Prostate gland (tissue), 2 donors: ENCODE results near the gene LAMA2. TPM values are rescaled to one million over a fixed set of nuclear protein-coding genes. Genes with fewer than 3 reads are reported as not detected.

Source experiments
- DNase-seq: peaks from one replicate; pipeline ENCODE4 v3.0.0-alpha.2; 2019; ENCODE audit warnings: low spot score
- H3K27ac ChIP-seq, 2 donors: fragments of 200-600 bp; sonication (generic); 2 replicates each; pipeline ENCODE4 v1.5.1; 2017 to 2019
- H3K27me3 ChIP-seq: fragments of 200-600 bp; sonication (generic); replicated peaks from 2 replicates; pipeline ENCODE4 v1.5.1; 2019; ENCODE audit not compliant: insufficient read depth
- H3K36me3 ChIP-seq, 2 donors: fragments of 200-600 bp; sonication (generic); 1 replicate in 1 of 2; 2 replicates in 1 of 2; pipeline versions ENCODE4 v1.5.1 to v1.8.1; 2017 to 2019
- H3K4me1 ChIP-seq: fragments of 200-600 bp; sonication (generic); replicated peaks from 2 replicates; pipeline ENCODE4 v1.5.1; 2019
- H3K4me3 ChIP-seq, 2 donors: fragments of 200-600 bp; sonication (generic); 2 replicates each; pipeline ENCODE4 v1.5.1; 2017 to 2019
- H3K9me3 ChIP-seq: fragments of 200-600 bp; sonication (generic); 2 replicates; pipeline ENCODE4 v1.5.1; 2017
- CTCF ChIP-seq, 4 experiments: fragments of 200-600 bp in 2 of 4; fragments of 450-650 bp in 2 of 4; sonication (generic) in 2 of 4; IDR thresholded peaks; 1 replicate in 3 of 4; 2 replicates in 1 of 4; pipeline ENCODE4 v1.5.1; 2016 to 2019; ENCODE audit warnings: antibody characterized with exemption in 4 of 4, mild to moderate bottlenecking in 2 of 4, moderate library complexity in 2 of 4
- POLR2A ChIP-seq: fragments of 450-650 bp; IDR thresholded peaks from one replicate; pipeline ENCODE4 v1.6.1; 2016; ENCODE audit warnings: antibody characterized with exemption, mild to moderate bottlenecking
- POLR2AphosphoS5 ChIP-seq: sonication (generic); formaldehyde crosslinking; IDR thresholded peaks from one replicate; pipeline ENCODE4 v1.6.1; 2017; ENCODE audit warnings: antibody characterized with exemption
- WGBS: methylation state at CpG from one replicate; pipeline ENCODE4 v1.1.5; 2018; 5-methylcytosine and 5-hydroxymethylcytosine counted together
- intact Hi-C: fragments of 100-400 bp; cut with DNase I; formaldehyde crosslinking; loops from one replicate; pipeline ENCODE4 v1.14.2; 2022
- total RNA-seq, 2 donors: library from RNA; depleted of rRNA; stranded (reverse); fragments of >200 nt; gene quantifications; one replicate each; pipeline ENCODE4 v1.1.0, GENCODE V29; 2016

The LAMA2 gene
- total RNA-seq, 2 donors from 2014 or later: 10.1 to 89.1 TPM

- TF ChIP-seq POLR2A: no peak
- no peak for TF ChIP-seq CTCF (IDR thresholded peaks at IDR 0.05)
- TF ChIP-seq POLR2AphosphoS5: no peak
- H3K27ac ChIP-seq: no peak overlapping the region
- no peak for DNase-seq
- intact Hi-C loops: no loop called here
- 63% methylated on average over 2 of the region's 2 CpGs for WGBS
- no peaks in the 10 kb centered on the region for H3K4me1 ChIP-seq
- no peak overlapping the region for H3K4me3 ChIP-seq
- H3K27me3 ChIP-seq: no peaks in the 10 kb centered on the region
- H3K9me3 ChIP-seq: no peaks in the 10 kb centered on the region
- no peaks in the 10 kb centered on the region for H3K36me3 ChIP-seq
Observed at GRCh38 chr6:129485746-129486145, 602.8 kb downstream of the LAMA2 start.

GRCh38 chr6:129486327-129486726 lies 603.4 kb downstream of the LAMA2 start:
- no peak for DNase-seq
- H3K4me1 ChIP-seq: no peaks in the 10 kb centered on the region
- H3K4me3 ChIP-seq: no peak overlapping the region
- no peaks in the 10 kb centered on the region for H3K27me3 ChIP-seq
- 57% methylated on average over 8 of the region's 8 CpGs for WGBS
- intact Hi-C loops: no loop called here
- no peaks in the 10 kb centered on the region for H3K9me3 ChIP-seq
- no peak overlapping the region for H3K27ac ChIP-seq
- no peak for TF ChIP-seq CTCF (IDR thresholded peaks at IDR 0.05)
- no peak for TF ChIP-seq POLR2AphosphoS5
- no peak for TF ChIP-seq POLR2A
- H3K36me3 ChIP-seq: no peaks in the 10 kb centered on the region

GRCh38 chr6:129488313-129488712 lies 605.4 kb downstream of the LAMA2 start:
- no peak for TF ChIP-seq POLR2AphosphoS5
- TF ChIP-seq POLR2A: no peak
- TF ChIP-seq CTCF (IDR thresholded peaks at IDR 0.05): no peak
- Histone ChIP-seq H3K4me1 (no peaks in the 10 kb centered on the region), H3K27me3 (no peaks in the 10 kb centered on the region), H3K4me3 (no peak overlapping the region), H3K36me3 (no peaks in the 10 kb centered on the region), H3K9me3 (no peaks in the 10 kb centered on the region), H3K27ac (no peak overlapping the region)
- intact Hi-C loops: no loop called here
- WGBS: 61% methylated on average over 2 of the region's 2 CpGs
- no peak for DNase-seq

- WGBS: 100% methylated on average over 2 of the region's 2 CpGs
Observed at GRCh38 chr6:129489215-129489765, 606.4 kb downstream of the LAMA2 start.

More at GRCh38 chr6:129489215-129489765, 606.4 kb downstream of the LAMA2 start:
- Histone ChIP-seq H3K4me1 (no peaks in the 10 kb centered on the region), H3K27me3 (no peaks in the 10 kb centered on the region), H3K4me3 (no peak overlapping the region), H3K27ac (no peak overlapping the region), H3K9me3 (no peaks in the 10 kb centered on the region), H3K36me3 (no peaks in the 10 kb centered on the region)
- TF ChIP-seq POLR2A (no peak), CTCF (IDR thresholded peaks at IDR 0.05) (no peak), POLR2AphosphoS5 (no peak)
- no peak for DNase-seq
- intact Hi-C loops: no loop called here
